GM19463 (cell line): ENCODE results near the gene ABHD5.
"Not testable (repeated sequence)": the region's sequence is repeated elsewhere in the genome, so short reads cannot be mapped to it uniquely, and the experiment has no call there.

Source experiments
- ATAC-seq: cut with Tn5 transposase; IDR thresholded peaks from one replicate; pipeline ENCODE4 v1.9.1; 2021; ENCODE audit warnings: mild to moderate bottlenecking, moderate library complexity; ENCODE audit not compliant: unreplicated experiment

Gene ABHD5

DNA sequence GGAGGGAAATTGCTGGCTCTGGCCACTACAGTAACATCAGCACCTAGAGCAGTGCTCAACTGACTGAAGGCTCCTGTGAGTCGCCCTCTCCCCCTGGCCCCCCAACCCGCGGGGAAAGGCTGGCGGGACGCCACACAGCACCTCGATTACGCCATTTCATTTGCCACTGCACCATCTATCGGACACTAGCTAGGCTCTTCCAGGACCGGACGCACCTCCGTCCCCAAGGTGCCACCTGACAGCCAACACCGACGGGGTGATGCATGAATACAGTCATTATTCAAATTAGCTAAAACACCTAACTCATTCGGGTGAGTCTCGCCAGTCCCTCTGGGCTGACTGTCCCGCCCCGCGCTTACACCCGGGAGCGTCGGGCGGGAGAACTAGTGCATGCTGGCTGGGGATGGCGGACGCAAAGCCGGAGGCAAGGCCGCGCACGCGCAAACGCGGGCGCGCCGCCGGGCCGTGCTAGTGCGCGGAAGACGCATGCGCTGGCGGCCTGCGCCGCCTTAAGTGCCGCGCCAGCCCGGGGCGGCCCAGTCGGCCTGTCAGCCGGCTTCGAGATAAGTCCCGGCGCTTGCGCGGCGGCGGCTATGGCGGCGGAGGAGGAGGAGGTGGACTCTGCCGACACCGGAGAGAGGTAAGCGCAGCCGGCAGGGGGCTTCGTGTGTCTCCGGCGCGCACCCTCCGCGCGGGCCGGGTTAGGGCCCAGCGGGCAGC, at the start of gene ABHD5:
ABHD5 (plus strand) TSS at position 539 of the 720 bp plus-strand sequence; CDS start at position 594, 55 bp downstream.
- peak; percentile 84 for ATAC-seq

DNA sequence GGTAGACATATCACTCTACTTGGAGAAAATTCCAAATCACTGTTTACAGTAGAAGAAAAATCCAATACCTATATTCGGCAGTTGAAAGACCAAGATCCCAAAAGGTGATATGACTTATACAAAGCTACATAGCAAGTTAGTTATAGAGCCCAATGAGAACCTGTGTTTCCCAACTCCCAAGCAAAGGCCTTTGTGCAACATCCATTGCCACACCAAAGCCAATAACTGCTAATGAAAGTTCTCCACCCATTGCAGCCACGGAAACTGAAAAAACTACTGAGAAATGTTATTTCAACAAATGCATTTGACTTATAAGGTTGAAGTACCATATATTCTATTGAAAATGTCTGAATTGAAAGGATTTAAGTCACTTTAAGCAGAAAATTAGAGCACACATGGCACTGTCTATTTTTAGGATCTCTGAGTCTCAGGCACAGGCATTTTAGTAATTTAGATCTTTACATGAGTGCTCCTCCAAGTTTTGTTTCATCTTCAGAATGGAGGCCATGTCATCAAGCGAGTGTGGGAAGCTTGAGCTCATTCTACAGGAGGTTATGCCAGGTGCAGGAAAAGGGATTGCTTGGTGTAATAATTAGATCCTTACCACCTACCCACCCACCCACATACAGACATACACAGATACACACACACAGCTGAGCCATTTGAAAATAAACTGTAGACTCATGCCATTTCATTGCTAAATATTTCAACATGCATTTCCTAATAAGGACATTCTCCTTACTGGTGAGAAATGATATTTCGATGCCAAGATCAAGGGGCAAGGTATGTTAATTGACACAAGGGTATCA, 49.2 kb upstream of the ABHD5 start:
- ATAC-seq, result no peak

- no peak for ATAC-seq
These were observed 46.3 kb upstream of the ABHD5 start for GRCh38 chr3:43644443-43644842.

DNA sequence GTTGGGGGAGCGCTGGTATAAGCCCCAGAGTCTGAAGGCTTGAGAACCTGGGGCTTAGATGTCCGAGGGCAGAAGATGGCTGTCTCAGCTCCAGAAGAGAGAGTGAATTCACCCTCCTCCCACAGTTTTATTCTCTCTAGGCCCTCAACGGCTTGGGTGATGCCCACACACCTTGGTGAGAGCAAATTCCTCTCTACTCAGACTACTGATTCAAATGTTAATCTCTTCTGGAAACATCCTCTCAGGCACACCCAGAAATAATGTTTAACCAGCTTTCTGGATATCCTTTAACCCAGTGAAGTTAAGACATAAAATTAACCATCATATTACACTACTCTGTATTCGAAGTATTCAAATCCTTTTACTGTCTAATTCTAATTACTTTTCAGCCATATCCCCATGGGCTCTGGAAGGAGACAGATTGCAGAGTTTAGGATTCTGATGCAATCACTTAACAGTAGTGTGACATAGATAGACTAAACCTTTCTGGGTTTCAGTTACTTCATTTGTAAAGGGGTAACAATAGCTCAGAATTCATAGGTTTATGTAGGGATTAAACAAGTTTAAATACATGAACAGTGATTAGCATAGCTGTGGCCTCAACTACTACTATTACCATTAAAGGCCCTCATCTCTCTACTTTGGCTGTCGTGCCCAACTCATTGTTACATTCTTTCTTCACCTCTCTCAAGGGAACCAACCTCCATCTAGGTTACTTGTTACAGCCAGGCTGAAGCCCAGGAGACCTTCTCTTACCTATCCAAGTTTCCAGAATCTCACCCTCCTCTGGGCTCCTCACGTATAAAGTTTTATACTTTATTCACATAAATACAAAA, 43.2 kb upstream of the ABHD5 start:
- no peak for ATAC-seq

GRCh38 chr3:43648957-43649356, 41.8 kb upstream of the ABHD5 start:
- no peak for ATAC-seq

GRCh38 chr3:43649365-43649968, 41.3 kb upstream of the ABHD5 start:
- ATAC-seq, result no peak

DNA sequence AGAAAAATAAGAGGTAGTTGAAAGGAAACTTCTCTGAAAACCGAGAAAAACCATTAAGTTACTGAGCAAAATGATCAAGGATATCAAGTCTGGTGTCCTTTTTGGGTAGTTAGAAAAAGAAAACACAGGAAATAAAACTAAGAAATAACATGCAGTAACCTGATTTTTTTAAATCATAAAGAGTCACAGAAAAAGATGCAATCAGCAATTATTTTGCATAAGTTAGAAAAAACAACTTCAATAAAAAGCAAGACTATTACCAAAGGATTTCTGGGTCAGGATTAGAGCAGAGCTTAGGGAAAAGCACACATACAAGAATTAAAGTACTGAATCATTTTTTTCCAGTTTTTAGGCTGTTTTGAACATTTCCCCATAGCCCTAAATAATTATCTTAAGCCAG, 40.4 kb upstream of the ABHD5 start:
- ATAC-seq, result no peak

GRCh38 chr3:43656390-43656789, 34.3 kb upstream of the ABHD5 start:
- not testable (repeated sequence) for ATAC-seq

GRCh38 chr3:43659250-43659880, 31.4 kb upstream of the ABHD5 start:
- no peak for ATAC-seq

DNA sequence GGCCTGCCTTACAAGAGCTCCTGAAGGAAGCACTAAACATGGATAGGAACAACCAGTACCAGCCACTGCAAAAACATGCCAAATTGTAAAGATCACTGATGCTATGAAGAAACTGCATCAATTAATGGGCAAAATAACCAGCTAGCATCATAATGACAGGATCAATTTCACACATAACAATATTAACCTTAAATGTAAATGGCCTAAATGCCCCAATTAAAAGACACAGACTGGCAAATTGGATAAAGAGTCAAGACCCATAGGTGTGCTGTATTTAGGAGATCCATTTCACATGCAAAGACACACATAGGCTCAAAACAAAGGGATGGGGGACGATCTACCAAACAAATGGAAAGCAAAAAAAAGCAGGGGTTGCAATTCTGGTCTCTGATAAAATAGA, 29.4 kb upstream of the ABHD5 start:
- ATAC-seq, result not testable (repeated sequence)

- not testable (repeated sequence) for ATAC-seq
These were observed 25.7 kb upstream of the ABHD5 start for GRCh38 chr3:43665011-43665410.

- ATAC-seq, result no peak
These were observed 19.9 kb upstream of the ABHD5 start for GRCh38 chr3:43670635-43671522.

- no peak for ATAC-seq
These were observed 16.2 kb upstream of the ABHD5 start for GRCh38 chr3:43674345-43675085.

DNA sequence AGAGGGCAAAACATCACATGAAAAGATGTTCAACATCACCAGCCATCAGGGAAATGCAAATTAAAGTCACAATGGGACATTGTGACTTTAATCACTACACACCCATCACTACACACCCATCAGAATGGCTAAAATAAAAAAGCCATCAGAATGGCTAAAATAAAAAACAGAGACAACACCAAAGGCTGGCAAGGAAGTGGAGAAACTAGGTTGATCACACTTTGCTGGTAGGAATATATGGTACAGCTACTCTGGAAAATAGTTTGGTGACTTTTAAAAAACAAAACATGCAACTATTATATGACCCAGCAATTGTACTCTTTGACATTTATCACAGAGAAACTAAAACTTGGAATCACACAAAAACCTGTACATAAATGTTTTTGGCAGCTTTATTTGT, 15.1 kb upstream of the ABHD5 start:
- no peak for ATAC-seq

GRCh38 chr3:43676441-43676840, 14.3 kb upstream of the ABHD5 start:
- ATAC-seq, result no peak

- not testable (repeated sequence) for ATAC-seq
These were observed 12.4 kb upstream of the ABHD5 start for GRCh38 chr3:43678375-43678774.

- ATAC-seq, result not testable (repeated sequence)
These were observed 11.8 kb upstream of the ABHD5 start for GRCh38 chr3:43678887-43679449.

GRCh38 chr3:43680857-43681256, 9.9 kb upstream of the ABHD5 start:
- ATAC-seq, result not testable (repeated sequence)
